NB4 (cell line): ENCODE results near the gene TTC32.
"Not testable (repeated sequence)": the region's sequence is repeated elsewhere in the genome, so short reads cannot be mapped to it uniquely, and the experiment has no call there.

ENCODE experiments used
- MYC ChIP-seq: IDR thresholded peaks from 2 replicates; pipeline ENCODE4 v1.6.1; 2011; ENCODE audit warnings: low read depth, low read length
- POLR2A ChIP-seq: IDR thresholded peaks from 2 replicates; pipeline ENCODE4 v1.6.1; 2011; ENCODE audit warnings: mild to moderate bottlenecking; ENCODE audit not compliant: insufficient read length; ENCODE audit errors: extremely low read depth
- TF ChIP-seq, protein P1 (sequence below): IDR thresholded peaks from one replicate; pipeline ENCODE4 v1.5.1; 2012; ENCODE audit warnings: low read depth, low read length
- TF ChIP-seq, protein P2 (sequence below): IDR thresholded peaks from 2 replicates; pipeline ENCODE4 v1.6.1; 2011; ENCODE audit warnings: low read depth, low read length

DNA sequence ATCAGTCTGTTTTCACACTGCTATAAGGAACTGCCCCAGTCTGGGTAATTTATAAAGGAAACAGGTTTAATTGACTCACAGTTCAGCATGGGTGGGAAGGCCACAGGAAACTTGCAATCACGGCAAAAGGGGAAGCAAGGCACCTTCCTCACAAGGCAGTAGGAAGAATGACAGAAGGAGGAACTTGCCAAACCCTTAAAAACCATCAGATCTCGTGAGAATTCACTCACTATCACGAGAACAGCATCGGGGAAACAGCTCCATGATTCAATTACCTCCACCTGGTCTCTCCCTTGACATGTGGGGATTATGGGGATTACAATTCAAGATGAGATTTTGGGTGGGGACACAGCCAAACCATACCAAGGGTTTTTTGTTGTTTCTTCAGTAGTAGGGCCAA lies 9.8 kb downstream of the TTC32 start:
- TF ChIP-seq, protein P1, sequence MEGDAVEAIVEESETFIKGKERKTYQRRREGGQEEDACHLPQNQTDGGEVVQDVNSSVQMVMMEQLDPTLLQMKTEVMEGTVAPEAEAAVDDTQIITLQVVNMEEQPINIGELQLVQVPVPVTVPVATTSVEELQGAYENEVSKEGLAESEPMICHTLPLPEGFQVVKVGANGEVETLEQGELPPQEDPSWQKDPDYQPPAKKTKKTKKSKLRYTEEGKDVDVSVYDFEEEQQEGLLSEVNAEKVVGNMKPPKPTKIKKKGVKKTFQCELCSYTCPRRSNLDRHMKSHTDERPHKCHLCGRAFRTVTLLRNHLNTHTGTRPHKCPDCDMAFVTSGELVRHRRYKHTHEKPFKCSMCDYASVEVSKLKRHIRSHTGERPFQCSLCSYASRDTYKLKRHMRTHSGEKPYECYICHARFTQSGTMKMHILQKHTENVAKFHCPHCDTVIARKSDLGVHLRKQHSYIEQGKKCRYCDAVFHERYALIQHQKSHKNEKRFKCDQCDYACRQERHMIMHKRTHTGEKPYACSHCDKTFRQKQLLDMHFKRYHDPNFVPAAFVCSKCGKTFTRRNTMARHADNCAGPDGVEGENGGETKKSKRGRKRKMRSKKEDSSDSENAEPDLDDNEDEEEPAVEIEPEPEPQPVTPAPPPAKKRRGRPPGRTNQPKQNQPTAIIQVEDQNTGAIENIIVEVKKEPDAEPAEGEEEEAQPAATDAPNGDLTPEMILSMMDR: not testable (repeated sequence)
- not testable (repeated sequence) for TF ChIP-seq POLR2A, MYC
- TF ChIP-seq, protein P2, sequence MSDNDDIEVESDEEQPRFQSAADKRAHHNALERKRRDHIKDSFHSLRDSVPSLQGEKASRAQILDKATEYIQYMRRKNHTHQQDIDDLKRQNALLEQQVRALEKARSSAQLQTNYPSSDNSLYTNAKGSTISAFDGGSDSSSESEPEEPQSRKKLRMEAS: 0 out of 2 replicates have a peak, but pooled peaks have one; percentile 22
